Measurements from ENCODE around the gene NYNRIN. TPM values are rescaled to one million over a fixed set of nuclear protein-coding genes. Genes with fewer than 3 reads are reported as not detected.

Gene NYNRIN
- total RNA-seq, 1 experiment from 2014 or later = 0.27 TPM

DNA sequence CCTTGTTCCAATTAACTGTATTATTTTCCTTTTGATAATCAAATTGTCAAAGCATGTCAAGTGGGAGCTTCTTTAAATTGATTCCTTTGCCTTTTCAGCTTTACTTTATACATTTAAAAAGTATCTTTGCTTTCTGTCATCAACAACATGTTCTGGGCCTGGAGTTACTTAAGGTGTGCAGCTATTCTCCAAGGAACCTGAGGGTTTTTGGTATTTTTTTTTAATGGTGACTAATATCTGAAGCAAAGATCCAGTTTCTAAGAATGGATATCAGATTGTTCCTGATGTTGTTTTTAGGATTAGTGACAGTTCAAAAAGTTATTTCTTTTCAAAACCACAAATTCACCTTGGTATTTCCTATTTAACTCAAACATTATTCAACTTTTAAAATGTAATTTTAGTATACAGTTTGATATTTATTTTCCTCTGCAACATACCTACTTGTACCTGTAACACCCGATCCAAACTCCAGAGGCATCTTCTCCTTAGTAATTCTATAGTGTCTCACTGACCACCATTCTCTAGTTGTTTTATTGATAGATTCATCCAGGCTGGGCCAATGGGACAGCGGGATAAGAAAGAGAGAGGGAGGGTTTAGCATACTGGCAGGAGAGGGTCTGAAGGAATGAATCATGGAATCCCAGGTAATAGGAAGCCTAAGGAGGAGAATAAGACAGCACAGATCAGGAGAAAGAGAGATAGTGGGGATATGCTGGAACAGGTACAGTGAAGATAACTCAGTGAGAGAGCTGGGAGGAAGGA is 27.5 kb downstream of the NYNRIN start:
- Histone ChIP-seq H3K4me1 (ENCODE audit: control insufficient read depth in 1 of 2, insufficient read depth in 2 of 2, low read length in 2 of 2) (peaks cover 11 to 29% of the 10 kb centered on the region in 2 experiments), H3K36me3 (ENCODE audit: control insufficient read depth in 1 of 2, insufficient read depth in 2 of 2, low read length in 2 of 2) (no peaks in the 10 kb centered on the region), H3K9ac (ENCODE audit: low read length) (no peak overlapping the region), H3K4me3 (replicated peaks in 1 of 2; ENCODE audit: low read depth in 1 of 2, low read length in 2 of 2) (no peak overlapping the region), H3K79me2 (ENCODE audit: insufficient read depth, low read length) (peaks cover 13% of the 10 kb centered on the region), H3K9me3 (ENCODE audit: control insufficient read depth in 1 of 2, insufficient read depth in 1 of 2, low read depth in 1 of 2, low read length in 2 of 2) (no peaks in the 10 kb centered on the region), H3K27me3 (ENCODE audit: insufficient read depth, low read length) (no peaks in the 10 kb centered on the region), H3K4me2 (ENCODE audit: low read length) (no peak overlapping the region), H3K9me2 (ENCODE audit: insufficient read depth) (no peaks in the 10 kb centered on the region), H4K20me1 (ENCODE audit: insufficient read depth) (no peaks in the 10 kb centered on the region), H3K27ac (ENCODE audit: low read depth, low read length) (no peak overlapping the region), H2AFZ (ENCODE audit: low read depth, low read length, poor library complexity, severe bottlenecking) (no peak overlapping the region)
- TF ChIP-seq YY1 (IDR thresholded peaks at IDR 0.05; ENCODE audit: extremely low read depth, insufficient replicate concordance, low read depth, low read length) (no peak), FOSL1 (IDR thresholded peaks at IDR 0.05; ENCODE audit: low read depth) (no peak), SP1 (IDR thresholded peaks at IDR 0.05; ENCODE audit: low read depth) (no peak), RAD21 (IDR thresholded peaks at IDR 0.05; ENCODE audit: low read depth) (no peak), POLR2AphosphoS5 (IDR thresholded peaks at IDR 0.05; ENCODE audit: low read depth, low read length) (no peak), POLR2A (IDR thresholded peaks at IDR 0.05; ENCODE audit: borderline replicate concordance, extremely low read depth, insufficient read depth, insufficient read length) (no peak), ATF3 (IDR thresholded peaks at IDR 0.05) (no peak), SRF (IDR thresholded peaks at IDR 0.05; ENCODE audit: low read depth) (no peak), ZFX (IDR thresholded peaks at IDR 0.05) (no peak), ELF1 (IDR thresholded peaks at IDR 0.05; ENCODE audit: borderline replicate concordance, low read depth) (no peak), SIN3A (IDR thresholded peaks at IDR 0.05; ENCODE audit: low read depth) (no peak), CEBPB (IDR thresholded peaks at IDR 0.05; ENCODE audit: low read depth) (no peak), EGR1 (IDR thresholded peaks at IDR 0.05; ENCODE audit: low read depth) (no peak), TCF7L2 (IDR thresholded peaks at IDR 0.05; ENCODE audit: borderline replicate concordance, extremely low read depth, insufficient read depth, insufficient read length) (no peak), JUND (IDR thresholded peaks at IDR 0.05) (no peak)
- TF ChIP-seq, protein P1, sequence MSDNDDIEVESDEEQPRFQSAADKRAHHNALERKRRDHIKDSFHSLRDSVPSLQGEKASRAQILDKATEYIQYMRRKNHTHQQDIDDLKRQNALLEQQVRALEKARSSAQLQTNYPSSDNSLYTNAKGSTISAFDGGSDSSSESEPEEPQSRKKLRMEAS (IDR thresholded peaks at IDR 0.05) = no peak
- TF ChIP-seq, protein P2, sequence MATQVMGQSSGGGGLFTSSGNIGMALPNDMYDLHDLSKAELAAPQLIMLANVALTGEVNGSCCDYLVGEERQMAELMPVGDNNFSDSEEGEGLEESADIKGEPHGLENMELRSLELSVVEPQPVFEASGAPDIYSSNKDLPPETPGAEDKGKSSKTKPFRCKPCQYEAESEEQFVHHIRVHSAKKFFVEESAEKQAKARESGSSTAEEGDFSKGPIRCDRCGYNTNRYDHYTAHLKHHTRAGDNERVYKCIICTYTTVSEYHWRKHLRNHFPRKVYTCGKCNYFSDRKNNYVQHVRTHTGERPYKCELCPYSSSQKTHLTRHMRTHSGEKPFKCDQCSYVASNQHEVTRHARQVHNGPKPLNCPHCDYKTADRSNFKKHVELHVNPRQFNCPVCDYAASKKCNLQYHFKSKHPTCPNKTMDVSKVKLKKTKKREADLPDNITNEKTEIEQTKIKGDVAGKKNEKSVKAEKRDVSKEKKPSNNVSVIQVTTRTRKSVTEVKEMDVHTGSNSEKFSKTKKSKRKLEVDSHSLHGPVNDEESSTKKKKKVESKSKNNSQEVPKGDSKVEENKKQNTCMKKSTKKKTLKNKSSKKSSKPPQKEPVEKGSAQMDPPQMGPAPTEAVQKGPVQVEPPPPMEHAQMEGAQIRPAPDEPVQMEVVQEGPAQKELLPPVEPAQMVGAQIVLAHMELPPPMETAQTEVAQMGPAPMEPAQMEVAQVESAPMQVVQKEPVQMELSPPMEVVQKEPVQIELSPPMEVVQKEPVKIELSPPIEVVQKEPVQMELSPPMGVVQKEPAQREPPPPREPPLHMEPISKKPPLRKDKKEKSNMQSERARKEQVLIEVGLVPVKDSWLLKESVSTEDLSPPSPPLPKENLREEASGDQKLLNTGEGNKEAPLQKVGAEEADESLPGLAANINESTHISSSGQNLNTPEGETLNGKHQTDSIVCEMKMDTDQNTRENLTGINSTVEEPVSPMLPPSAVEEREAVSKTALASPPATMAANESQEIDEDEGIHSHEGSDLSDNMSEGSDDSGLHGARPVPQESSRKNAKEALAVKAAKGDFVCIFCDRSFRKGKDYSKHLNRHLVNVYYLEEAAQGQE (IDR thresholded peaks at IDR 0.05; ENCODE audit: low read depth) = no peak
- TF ChIP-seq, protein P3, sequence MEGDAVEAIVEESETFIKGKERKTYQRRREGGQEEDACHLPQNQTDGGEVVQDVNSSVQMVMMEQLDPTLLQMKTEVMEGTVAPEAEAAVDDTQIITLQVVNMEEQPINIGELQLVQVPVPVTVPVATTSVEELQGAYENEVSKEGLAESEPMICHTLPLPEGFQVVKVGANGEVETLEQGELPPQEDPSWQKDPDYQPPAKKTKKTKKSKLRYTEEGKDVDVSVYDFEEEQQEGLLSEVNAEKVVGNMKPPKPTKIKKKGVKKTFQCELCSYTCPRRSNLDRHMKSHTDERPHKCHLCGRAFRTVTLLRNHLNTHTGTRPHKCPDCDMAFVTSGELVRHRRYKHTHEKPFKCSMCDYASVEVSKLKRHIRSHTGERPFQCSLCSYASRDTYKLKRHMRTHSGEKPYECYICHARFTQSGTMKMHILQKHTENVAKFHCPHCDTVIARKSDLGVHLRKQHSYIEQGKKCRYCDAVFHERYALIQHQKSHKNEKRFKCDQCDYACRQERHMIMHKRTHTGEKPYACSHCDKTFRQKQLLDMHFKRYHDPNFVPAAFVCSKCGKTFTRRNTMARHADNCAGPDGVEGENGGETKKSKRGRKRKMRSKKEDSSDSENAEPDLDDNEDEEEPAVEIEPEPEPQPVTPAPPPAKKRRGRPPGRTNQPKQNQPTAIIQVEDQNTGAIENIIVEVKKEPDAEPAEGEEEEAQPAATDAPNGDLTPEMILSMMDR (IDR thresholded peaks at IDR 0.05 in 2 of 3, conservative IDR thresholded peaks at IDR 0.05 in 1 of 3; ENCODE audit: borderline replicate concordance in 1 of 3, insufficient read depth in 1 of 3, low read depth in 2 of 3, low read length in 2 of 3) = no peak
- ATAC-seq (no peak), DNase-seq (ENCODE audit: low read depth, low spot score) (no peak)
- intact Hi-C loops (cut with micrococcal nuclease) = no loop called here
- no TSS peak for BruUV-seq (replicated peaks)
- ChIA-PET POLR2A (interaction anchor here (0.6 kb wide), 1 partner anchor 99 kb away, joined by 5 read pairs; no protein-coding TSS in a partner anchor), CTCF (interaction anchor here (1.1 kb wide), 1 partner anchor 61 kb away, joined by 4 read pairs; no protein-coding TSS in a partner anchor), RAD21 (ENCODE audit: low non-redundant PET in 1 of 2, low total read pairs in 2 of 2, uncharacterized antibody in 2 of 2, unreplicated experiment in 2 of 2) (no interaction called here)

All from HCT116 (cell line).